HepG2 (cell line): ENCODE results near the gene FETUB. TPM values are rescaled to one million over a fixed set of nuclear protein-coding genes. Genes with fewer than 3 reads are reported as not detected.

Experiments
- ARID3A ChIP-seq: IDR thresholded peaks from 2 replicates; pipeline ENCODE4 v1.6.1; 2012; ENCODE audit warnings: low read depth, low read length, improper control_type of control experiment
- ARNT ChIP-seq: fragments of 450-650 bp; IDR thresholded peaks from 2 replicates; pipeline ENCODE4 v1.6.1; 2017
- CBX5 ChIP-seq: sonication (generic); formaldehyde crosslinking; IDR thresholded peaks from 2 replicates; pipeline ENCODE4 v1.4.0; 2020; ENCODE audit warnings: missing genetic modification reagents, borderline replicate concordance
- CREB3 ChIP-seq: sonication (generic); formaldehyde crosslinking; IDR thresholded peaks from 2 replicates; pipeline ENCODE4 v1.5.0; 2020; ENCODE audit warnings: missing genetic modification reagents
- CSRNP2 ChIP-seq: sonication (generic); formaldehyde crosslinking; conservative IDR thresholded peaks from 2 replicates; pipeline ENCODE4 v1.8.0; 2022; ENCODE audit warnings: low read depth, missing genetic modification reagents
- DMAP1 ChIP-seq: IDR thresholded peaks from 2 replicates; pipeline ENCODE4 v1.6.1; 2016
- E2F5 ChIP-seq: sonication (generic); formaldehyde crosslinking; conservative IDR thresholded peaks from 2 replicates; pipeline ENCODE4 v1.4.0; 2020; ENCODE audit warnings: missing genetic modification reagents
- HMG20B ChIP-seq: conservative IDR thresholded peaks from 2 replicates; pipeline ENCODE4 v1.6.1; 2016; ENCODE audit warnings: missing genetic modification reagents, missing compliant biosample characterization
- JARID2 ChIP-seq: sonication (generic); formaldehyde crosslinking; IDR thresholded peaks from 2 replicates; pipeline ENCODE4 v1.8.1; 2023; ENCODE audit warnings: missing genetic modification reagents, inconsistent platforms; ENCODE audit not compliant: insufficient replicate concordance
- KLF12 ChIP-seq: sonication (generic); formaldehyde crosslinking; IDR thresholded peaks from 2 replicates; pipeline ENCODE4 v1.4.0; 2020; ENCODE audit warnings: missing genetic modification reagents, borderline replicate concordance
- MEIS1 ChIP-seq: sonication (generic); formaldehyde crosslinking; IDR thresholded peaks from 2 replicates; pipeline ENCODE4 v1.9.0; 2021; ENCODE audit warnings: mild to moderate bottlenecking, missing genetic modification reagents, moderate library complexity, borderline replicate concordance
- PHB2 ChIP-seq: fragments of 450-650 bp; IDR thresholded peaks from 2 replicates; pipeline ENCODE4 v1.6.1; 2018; ENCODE audit not compliant: partially characterized antibody
- RARA ChIP-seq: IDR thresholded peaks from 2 replicates; pipeline ENCODE4 v1.6.1; 2016; ENCODE audit warnings: missing genetic modification reagents, missing compliant biosample characterization
- STAT6 ChIP-seq: sonication (generic); formaldehyde crosslinking; IDR thresholded peaks from 2 replicates; pipeline ENCODE4 v1.4.0; 2020; ENCODE audit warnings: missing genetic modification reagents, mild to moderate bottlenecking, borderline replicate concordance
- WIZ ChIP-seq: sonication (generic); formaldehyde crosslinking; IDR thresholded peaks from 2 replicates; pipeline ENCODE4 v1.5.1; 2020; ENCODE audit warnings: mild to moderate bottlenecking, missing genetic modification reagents
- ZNF329 ChIP-seq: sonication (generic); formaldehyde crosslinking; IDR thresholded peaks from 2 replicates; pipeline ENCODE4 v1.9.0; 2021; ENCODE audit warnings: low read depth, mild to moderate bottlenecking, missing genetic modification reagents
- ZNF331 ChIP-seq: sonication (generic); formaldehyde crosslinking; IDR thresholded peaks from 2 replicates; pipeline ENCODE4 v1.4.0; 2020; ENCODE audit warnings: missing genetic modification reagents
- ZNF367 ChIP-seq: sonication (generic); formaldehyde crosslinking; IDR thresholded peaks from 2 replicates; pipeline ENCODE4 v1.4.0; 2020; ENCODE audit warnings: missing genetic modification reagents, borderline replicate concordance
- ZNF607 ChIP-seq: sonication (generic); formaldehyde crosslinking; IDR thresholded peaks from 2 replicates; pipeline ENCODE4 v1.5.1; 2020; ENCODE audit warnings: missing genetic modification reagents, mild to moderate bottlenecking, borderline replicate concordance
- ZNF709 ChIP-seq: sonication (generic); formaldehyde crosslinking; IDR thresholded peaks from 2 replicates; pipeline ENCODE4 v1.5.0; 2020; ENCODE audit warnings: mild to moderate bottlenecking, missing genetic modification reagents
- ZSCAN22 ChIP-seq: sonication (generic); formaldehyde crosslinking; IDR thresholded peaks from 2 replicates; pipeline ENCODE4 v1.4.0; 2020; ENCODE audit warnings: mild to moderate bottlenecking, missing genetic modification reagents
- ZSCAN31 ChIP-seq: sonication (generic); formaldehyde crosslinking; IDR thresholded peaks from 2 replicates; pipeline ENCODE4 v1.5.0; 2020; ENCODE audit warnings: low read depth, mild to moderate bottlenecking, missing genetic modification reagents
- polyA plus RNA-seq, 8 experiments: library from polyadenylated mRNA; depleted of rRNA in 3 of 8; stranded (reverse) in 7 of 8; unstranded in 1 of 8; fragments of >200 nt; fragmentation: Illumina TruSeq in 4 of 8; extraction: Trizol in 4 of 8; gene quantifications; 2 replicates each; pipeline versions ENCODE4 v1.2.1 to v1.2.3, GENCODE V29; 2011 to 2016; ENCODE audit warnings: low read depth in 4 of 8, missing spikeins in 1 of 8, mixed read lengths in 1 of 8; ENCODE audit not compliant: insufficient read depth in 1 of 8
- total RNA-seq, 5 experiments: library from RNA; depleted of rRNA; stranded (reverse); fragments of >200 nt; fragmentation: Illumina TruSeq; extraction: Trizol; gene quantifications; 2 replicates each; pipeline ENCODE4 v1.2.3, GENCODE V29; 2016; ENCODE audit warnings: low read depth in 1 of 5

Gene FETUB
- total and polyA plus RNA-seq, 2 of the 13 experiments (the other 11 are each of a cell fraction or from before 2014, with no cell fraction given): 2.1 to 4.4 TPM

- peak; percentile 34; the same call in 1 of the 2 replicates for TF ChIP-seq CREB3 (CRISPR knock-in tag)
- peak; percentile 76; the same call in 1 of the 2 replicates for TF ChIP-seq DMAP1 (CRISPR knock-in tag)
- TF ChIP-seq ZSCAN31: peak; percentile 40; the same call in 1 of the 2 replicates
- no peak for TF ChIP-seq ZNF709
- no peak for TF ChIP-seq ZSCAN22 (CRISPR knock-in tag)
- no peak; the same call in 1 of the 2 replicates for TF ChIP-seq MEIS1 (CRISPR knock-in tag)
- no peak for TF ChIP-seq KLF12 (CRISPR knock-in tag)
- 0 out of 2 replicates have a peak, but pooled peaks have one; percentile 39 for TF ChIP-seq ZNF329 (CRISPR knock-in tag)
- peak; percentile 79; the same call in 1 of the 2 replicates for TF ChIP-seq ZNF331 (CRISPR knock-in tag)
- peak; percentile 77 for TF ChIP-seq ARID3A
- peak; percentile 90 for TF ChIP-seq RARA
- TF ChIP-seq ARNT: no peak
- peak; percentile 98 for TF ChIP-seq STAT6 (CRISPR knock-in tag)
- no peak; the same call in none of the 2 replicates for TF ChIP-seq ZNF607 (CRISPR knock-in tag)
- TF ChIP-seq HMG20B: peak; percentile 61; the same call in 1 of the 2 replicates
- TF ChIP-seq PHB2: no peak
- no peak for TF ChIP-seq JARID2 (CRISPR knock-in tag)
- no peak for TF ChIP-seq E2F5 (CRISPR knock-in tag)
- no peak for TF ChIP-seq CSRNP2
- TF ChIP-seq ZNF367 (CRISPR knock-in tag): no peak
- TF ChIP-seq CBX5 (CRISPR knock-in tag): peak; percentile 69; the same call in 1 of the 2 replicates
- TF ChIP-seq WIZ (CRISPR knock-in tag): no peak
These were observed 27.2 kb upstream of the FETUB start, which contains the start of gene AHSG (continued) for GRCh38 chr3:186612721-186613636.
